ENCODE results near the gene MOCS1.

MOCS1 gene

GRCh38 chr6:39947611-39948068 is 13.4 kb upstream of the MOCS1 start:
- no peak for DNase-seq

GRCh38 chr6:39945626-39946025 is 11.4 kb upstream of the MOCS1 start:
- DNase-seq = no peak

- DNase-seq = no peak
Measured at GRCh38 chr6:39942903-39943580, 8.8 kb upstream of the MOCS1 start.

- DNase-seq = no peak
Measured at GRCh38 chr6:39941820-39942219, 7.6 kb upstream of the MOCS1 start.

GRCh38 chr6:39941138-39941537 is 6.9 kb upstream of the MOCS1 start:
- DNase-seq = no peak

GRCh38 chr6:39938773-39939654 is 4.8 kb upstream of the MOCS1 start:
- DNase-seq = no peak

GRCh38 chr6:39937686-39938333 is 3.5 kb upstream of the MOCS1 start:
- no peak for DNase-seq

- DNase-seq = no peak
Measured at GRCh38 chr6:39936857-39937256, 2.6 kb upstream of the MOCS1 start.

GRCh38 chr6:39935241-39935640 is 979 bp upstream of the MOCS1 start:
- no peak for DNase-seq

- no peak for DNase-seq
Measured at GRCh38 chr6:39933669-39934130, 562 bp downstream of the MOCS1 start.

GRCh38 chr6:39932386-39932910 is 1.8 kb downstream of the MOCS1 start:
- DNase-seq = no peak

- DNase-seq = no peak
Measured at GRCh38 chr6:39931607-39932006, 2.7 kb downstream of the MOCS1 start.

- no peak for DNase-seq
Measured at GRCh38 chr6:39930540-39930939, 3.7 kb downstream of the MOCS1 start.

- no peak for DNase-seq
Measured at GRCh38 chr6:39929733-39930461, 4.4 kb downstream of the MOCS1 start.

- no peak for DNase-seq
Measured at GRCh38 chr6:39929039-39929732, 5.1 kb downstream of the MOCS1 start.

- no peak for DNase-seq
Measured at GRCh38 chr6:39927159-39927558, 7.1 kb downstream of the MOCS1 start.

- DNase-seq = no peak
Measured at GRCh38 chr6:39926668-39927067, 7.6 kb downstream of the MOCS1 start.

- DNase-seq = no peak
Measured at GRCh38 chr6:39925931-39926290, 8.4 kb downstream of the MOCS1 start.

- DNase-seq = no peak
Measured at GRCh38 chr6:39925191-39925930, 8.9 kb downstream of the MOCS1 start.

- no peak for DNase-seq
Measured at GRCh38 chr6:39924283-39924682, 10.0 kb downstream of the MOCS1 start.

- no peak for DNase-seq
Measured at GRCh38 chr6:39923861-39924260, 10.4 kb downstream of the MOCS1 start.
